Glutamatergic neuron (in vitro differentiated cells): Measurements from ENCODE around the gene ZDHHC4. TPM values are rescaled to one million over a fixed set of nuclear protein-coding genes. Genes with fewer than 3 reads are reported as not detected.
"Not testable (repeated sequence)": the region's sequence is repeated elsewhere in the genome, so short reads cannot be mapped to it uniquely, and the experiment has no call there.

Experiments used
- DNase-seq: peaks from one replicate; pipeline ENCODE4 v3.0.0; 2022
- H3K27ac Mint-ChIP-seq: one replicate; pipeline ENCODE4 v1.8.0; 2020; ENCODE audit warnings: mild to moderate bottlenecking, mixed read lengths, inconsistent platforms; ENCODE audit not compliant: unreplicated experiment
- H3K27me3 Mint-ChIP-seq: one replicate; pipeline ENCODE4 v1.8.0; 2020; ENCODE audit warnings: mild to moderate bottlenecking, moderate library complexity, mixed read lengths, inconsistent platforms; ENCODE audit not compliant: unreplicated experiment
- H3K36me3 Mint-ChIP-seq: one replicate; pipeline ENCODE4 v1.8.0; 2020; ENCODE audit warnings: mild to moderate bottlenecking, mixed read lengths, inconsistent platforms; ENCODE audit not compliant: unreplicated experiment
- H3K4me1 Mint-ChIP-seq: one replicate; pipeline ENCODE4 v1.8.0; 2020; ENCODE audit warnings: mild to moderate bottlenecking, low read depth, mixed read lengths, inconsistent platforms; ENCODE audit not compliant: unreplicated experiment
- H3K4me3 Mint-ChIP-seq: one replicate; pipeline ENCODE4 v1.8.0; 2020; ENCODE audit warnings: mild to moderate bottlenecking, mixed read lengths, inconsistent platforms; ENCODE audit not compliant: unreplicated experiment
- H3K9me3 Mint-ChIP-seq: one replicate; pipeline ENCODE4 v1.8.0; 2020; ENCODE audit warnings: mild to moderate bottlenecking, moderate library complexity, mixed read lengths, inconsistent platforms; ENCODE audit not compliant: unreplicated experiment
- CTCF ChIP-seq: fragments of 200-600 bp; sonication (generic); IDR thresholded peaks from one replicate; pipeline ENCODE4 v1.5.0; 2021; ENCODE audit not compliant: partially characterized antibody, unreplicated experiment
- total RNA-seq: library from RNA; stranded (reverse); fragmentation: NEBNext Ultra II Directional; extraction: Animal tissue kit (Norgen Biotek cat#: 25700); gene quantifications from one replicate; pipeline ENCODE4 v1.2.1, GENCODE V29; 2021; ENCODE audit not compliant: unreplicated experiment

ZDHHC4 gene
- total RNA-seq, 1 donor from 2014 or later = 60.5 TPM

DNA sequence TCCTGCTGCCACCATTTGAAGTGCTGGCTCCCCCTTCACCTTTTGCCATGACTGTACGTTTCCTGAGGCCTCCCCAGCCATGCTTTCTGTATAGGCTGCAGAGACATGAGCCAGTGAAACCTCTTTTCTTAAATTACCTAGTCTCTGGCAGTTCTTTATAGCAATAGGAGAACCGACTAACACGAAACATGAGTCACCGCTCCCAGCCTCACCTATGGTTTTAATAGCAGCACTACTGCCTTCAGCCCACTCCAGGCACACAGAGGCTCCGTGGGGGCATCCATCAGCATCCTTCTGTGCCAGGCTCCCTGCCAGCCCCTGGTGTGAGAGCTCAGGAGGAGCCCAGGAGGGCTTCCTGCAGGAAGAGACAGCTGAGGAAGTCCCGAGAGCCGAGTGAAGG is 54.4 kb downstream of the ZDHHC4 start:
- no peak overlapping the region for H3K4me3 Mint-ChIP-seq
- no peaks in the 10 kb centered on the region for H3K4me1 Mint-ChIP-seq
- DNase-seq = no peak
- TF ChIP-seq CTCF = no peak
- no peak overlapping the region for H3K27ac Mint-ChIP-seq
- no peaks in the 10 kb centered on the region for H3K36me3 Mint-ChIP-seq
- H3K9me3 Mint-ChIP-seq = peaks cover 5% of the 10 kb centered on the region
- peaks cover 5% of the 10 kb centered on the region for H3K27me3 Mint-ChIP-seq

DNA sequence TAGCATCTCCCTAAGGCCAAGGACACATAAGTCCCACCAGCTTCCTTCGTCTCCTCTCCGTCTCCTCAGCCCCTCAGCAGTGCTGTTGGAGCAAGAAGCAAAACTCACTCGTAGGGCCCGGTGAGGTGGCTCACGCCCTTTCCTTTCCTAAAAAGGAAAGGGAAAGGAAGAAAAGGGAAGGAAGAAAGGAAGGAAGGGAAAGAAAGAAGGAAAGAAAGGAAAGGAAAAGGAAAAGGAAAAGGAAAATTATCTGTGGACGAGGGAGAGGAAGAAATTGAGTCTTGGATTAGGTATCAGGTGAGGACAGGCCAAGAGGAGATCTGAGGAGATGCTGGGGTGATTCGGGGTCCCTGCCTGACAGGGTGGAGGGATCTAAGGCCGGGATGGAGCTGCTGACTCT is 56.8 kb downstream of the ZDHHC4 start:
- H3K4me3 Mint-ChIP-seq = no peak overlapping the region
- H3K4me1 Mint-ChIP-seq = peaks cover 2% of the 10 kb centered on the region
- peaks cover 8% of the 10 kb centered on the region for H3K9me3 Mint-ChIP-seq
- TF ChIP-seq CTCF = no peak
- no peak overlapping the region for H3K27ac Mint-ChIP-seq
- DNase-seq = no peak
- no peaks in the 10 kb centered on the region for H3K36me3 Mint-ChIP-seq
- H3K27me3 Mint-ChIP-seq = peaks cover 10% of the 10 kb centered on the region

- not testable (repeated sequence) for H3K27ac Mint-ChIP-seq, H3K4me3 Mint-ChIP-seq, H3K4me1 Mint-ChIP-seq, H3K9me3 Mint-ChIP-seq, DNase-seq, H3K36me3 Mint-ChIP-seq
- peaks cover 14% of the 10 kb centered on the region for H3K27me3 Mint-ChIP-seq
Measured at GRCh38 chr7:6634971-6635370, 57.7 kb downstream of the ZDHHC4 start.

GRCh38 chr7:6636741-6637543 is 59.7 kb downstream of the ZDHHC4 start, which contains the start of gene ZNF316:
Gene ZNF316, plus strand, starts transcription at chr7:6637318. Its CDS starts 5,092 bp downstream, at chr7:6642410.
- Mint-ChIP-seq H3K4me1 (peaks cover 5% of the 10 kb centered on the region), H3K27ac (peak within 1 kb of the TSS; percentile 43), H3K36me3 (no peaks in the 10 kb centered on the region), H3K4me3 (peak within 1 kb of the TSS; percentile 88), H3K9me3 (peaks cover 9% of the 10 kb centered on the region), H3K27me3 (peaks cover 15% of the 10 kb centered on the region)
- no peak for TF ChIP-seq CTCF
- DNase-seq = peak; percentile 63

DNA sequence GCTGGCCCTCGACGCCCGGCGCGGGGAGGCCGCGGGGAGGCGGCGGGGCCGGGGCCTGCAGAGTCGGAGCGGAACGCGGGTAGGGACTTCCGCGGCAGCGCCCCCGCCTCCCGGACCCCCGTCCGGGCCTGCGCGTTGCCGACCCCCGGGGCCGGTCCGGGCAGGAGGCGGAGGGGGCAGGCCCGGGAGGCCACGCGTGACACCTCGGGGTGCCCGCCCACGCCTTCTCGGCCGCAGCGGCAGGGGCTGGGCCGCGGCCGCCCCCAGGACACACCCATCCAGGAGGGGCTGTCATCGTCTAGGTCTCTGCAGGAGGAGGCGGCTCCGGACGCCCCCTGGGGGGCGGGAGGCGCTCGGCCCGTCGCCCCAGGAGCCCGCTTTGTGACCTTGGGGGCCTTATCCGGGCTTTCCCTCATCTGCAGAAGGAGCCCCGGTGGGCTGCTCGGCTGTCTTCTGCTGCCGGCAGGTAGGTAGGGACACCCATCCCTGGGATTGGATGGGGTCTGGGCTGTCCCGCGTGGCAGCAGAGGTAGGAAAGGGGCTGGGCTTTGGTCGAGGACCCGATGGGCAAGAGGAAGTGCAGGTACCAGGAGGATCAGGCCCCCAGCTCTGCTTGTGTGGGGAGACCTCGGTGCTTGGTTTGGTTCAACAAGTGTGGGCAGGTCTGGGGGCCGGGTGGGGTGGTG is 60.4 kb downstream of the ZDHHC4 start:
- H3K36me3 Mint-ChIP-seq = no peaks in the 10 kb centered on the region
- peak; percentile 31 for TF ChIP-seq CTCF
- H3K9me3 Mint-ChIP-seq = peaks cover 9% of the 10 kb centered on the region
- H3K4me3 Mint-ChIP-seq = peak overlapping the region; percentile 88
- H3K4me1 Mint-ChIP-seq = peaks cover 5% of the 10 kb centered on the region
- no peak overlapping the region for H3K27ac Mint-ChIP-seq
- peak; percentile 57 for DNase-seq
- H3K27me3 Mint-ChIP-seq = peaks cover 15% of the 10 kb centered on the region

Other genes starting within 250 kb of the ZDHHC4 start
- gene FAM220A, start 228.5 kb upstream of the ZDHHC4 start, total RNA-seq = 25.9 TPM
- gene RAC1, start 202.9 kb upstream of the ZDHHC4 start, total RNA-seq = 172 TPM
- 63.2 TPM for gene DAGLB, start 129.5 kb upstream of the ZDHHC4 start, total RNA-seq
- gene KDELR2, start 93.3 kb upstream of the ZDHHC4 start, total RNA-seq = 56.1 TPM
- gene GRID2IP, start 26.0 kb upstream of the ZDHHC4 start, total RNA-seq = 0.66 TPM
- gene INTS15, start 12.6 kb downstream of the ZDHHC4 start, total RNA-seq = 36.9 TPM
- gene ZNF853, start 38.2 kb downstream of the ZDHHC4 start, total RNA-seq = 5.5 TPM
- gene ZNF316, start 59.9 kb downstream of the ZDHHC4 start, total RNA-seq = 51.1 TPM
- 19.6 TPM for gene ZNF12, start 129.5 kb downstream of the ZDHHC4 start, total RNA-seq
- gene RSPH10B2, start 176.6 kb downstream of the ZDHHC4 start, total RNA-seq = 1.0 TPM
- 123 TPM for gene CCZ1B, start 248.8 kb downstream of the ZDHHC4 start, total RNA-seq